IPS-NIHi7 (cell line): ENCODE results near the gene NTRK3.

ENCODE experiments used
- DNase-seq: peaks from one replicate; pipeline ENCODE4 v3.0.0; 2012; ENCODE audit warnings: mixed read lengths; ENCODE audit errors: extremely low spot score

The NTRK3 gene

GRCh38 chr15:88230823-88231222 lies 25.7 kb downstream of the NTRK3 start:
- DNase-seq, result no peak

- no peak for DNase-seq
Measured at GRCh38 chr15:88225461-88225860, 31.1 kb downstream of the NTRK3 start.

GRCh38 chr15:88223084-88223483 lies 33.5 kb downstream of the NTRK3 start:
- DNase-seq, result no peak

GRCh38 chr15:88221836-88222235 lies 34.7 kb downstream of the NTRK3 start:
- DNase-seq, result no peak

- DNase-seq, result no peak
Measured at GRCh38 chr15:88220443-88221335, 35.9 kb downstream of the NTRK3 start.

- no peak for DNase-seq
Measured at GRCh38 chr15:88219623-88220022, 36.9 kb downstream of the NTRK3 start.

- DNase-seq, result no peak
Measured at GRCh38 chr15:88218557-88219221, 37.9 kb downstream of the NTRK3 start.

- no peak for DNase-seq
Measured at GRCh38 chr15:88215066-88215648, 41.4 kb downstream of the NTRK3 start.

- DNase-seq, result no peak
Measured at GRCh38 chr15:88209111-88209510, 47.4 kb downstream of the NTRK3 start.

GRCh38 chr15:88208396-88208795 lies 48.1 kb downstream of the NTRK3 start:
- DNase-seq, result no peak

- no peak for DNase-seq
Measured at GRCh38 chr15:88207565-88207964, 49.0 kb downstream of the NTRK3 start.

- peak; percentile 37 for DNase-seq
Measured at GRCh38 chr15:88204584-88204983, 52.0 kb downstream of the NTRK3 start.

GRCh38 chr15:88202231-88202630 lies 54.3 kb downstream of the NTRK3 start:
- DNase-seq, result no peak

- no peak for DNase-seq
Measured at GRCh38 chr15:88201207-88201606, 55.3 kb downstream of the NTRK3 start.

GRCh38 chr15:88196961-88197360 lies 59.6 kb downstream of the NTRK3 start:
- no peak for DNase-seq

GRCh38 chr15:88194162-88194561 lies 62.4 kb downstream of the NTRK3 start:
- no peak for DNase-seq

- peak; percentile 39 for DNase-seq
Measured at GRCh38 chr15:88193415-88193814, 63.1 kb downstream of the NTRK3 start.

- DNase-seq, result no peak
Measured at GRCh38 chr15:88191812-88192165, 64.8 kb downstream of the NTRK3 start.

- DNase-seq, result no peak
Measured at GRCh38 chr15:88190232-88190631, 66.3 kb downstream of the NTRK3 start.

- DNase-seq, result no peak
Measured at GRCh38 chr15:88188300-88188699, 68.2 kb downstream of the NTRK3 start.

- no peak for DNase-seq
Measured at GRCh38 chr15:88187195-88187594, 69.3 kb downstream of the NTRK3 start.

- no peak for DNase-seq
Measured at GRCh38 chr15:88185584-88185983, 71.0 kb downstream of the NTRK3 start.

GRCh38 chr15:88181613-88182012 lies 74.9 kb downstream of the NTRK3 start:
- DNase-seq, result no peak
